OCI-LY3 (cell line): ENCODE data around the gene MICB.

ENCODE experiments used
- EZH2phosphoT487 ChIP-seq: fragments of 200-600 bp; shearing (Covaris generic); IDR thresholded peaks from 2 replicates; pipeline ENCODE4 v1.6.1; 2018; ENCODE audit warnings: antibody characterized with exemption, mixed run types, low read depth
- TF ChIP-seq, protein P1 (sequence below): fragments of 200-600, 300-600 bp; sonication (generic); IDR thresholded peaks from 2 replicates; pipeline ENCODE4 v1.5.1; 2014; ENCODE audit warnings: antibody characterized with exemption, low read length, low read depth

DNA sequence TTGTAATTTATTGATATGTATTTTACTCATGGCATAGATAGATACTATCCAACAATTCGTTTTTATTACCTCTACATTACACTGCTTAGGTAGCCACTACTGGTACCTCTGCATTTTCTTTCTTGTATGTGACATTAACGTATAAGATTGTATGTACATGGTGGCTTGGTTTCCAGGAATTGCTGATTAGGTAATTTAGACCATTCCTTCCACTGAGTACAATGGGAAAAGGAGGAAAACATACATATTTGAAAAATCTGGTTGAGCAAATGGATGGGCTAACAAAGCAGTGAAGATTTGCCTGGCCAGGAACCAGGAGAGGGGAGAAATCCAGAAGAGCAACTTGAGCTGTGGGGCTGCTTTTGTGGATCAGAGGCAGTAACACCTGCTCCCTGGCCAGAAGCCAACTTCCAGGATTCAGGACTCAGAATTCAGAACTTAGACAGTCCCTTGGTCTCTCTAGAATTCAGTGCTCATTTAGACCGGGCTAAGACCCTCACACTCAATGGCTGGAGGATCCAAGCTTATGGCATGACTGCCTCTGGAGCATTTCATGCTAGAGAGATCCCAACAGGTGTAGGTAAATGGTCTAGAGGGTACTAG is 17.9 kb upstream of the MICB start:
- TF ChIP-seq, protein P1, sequence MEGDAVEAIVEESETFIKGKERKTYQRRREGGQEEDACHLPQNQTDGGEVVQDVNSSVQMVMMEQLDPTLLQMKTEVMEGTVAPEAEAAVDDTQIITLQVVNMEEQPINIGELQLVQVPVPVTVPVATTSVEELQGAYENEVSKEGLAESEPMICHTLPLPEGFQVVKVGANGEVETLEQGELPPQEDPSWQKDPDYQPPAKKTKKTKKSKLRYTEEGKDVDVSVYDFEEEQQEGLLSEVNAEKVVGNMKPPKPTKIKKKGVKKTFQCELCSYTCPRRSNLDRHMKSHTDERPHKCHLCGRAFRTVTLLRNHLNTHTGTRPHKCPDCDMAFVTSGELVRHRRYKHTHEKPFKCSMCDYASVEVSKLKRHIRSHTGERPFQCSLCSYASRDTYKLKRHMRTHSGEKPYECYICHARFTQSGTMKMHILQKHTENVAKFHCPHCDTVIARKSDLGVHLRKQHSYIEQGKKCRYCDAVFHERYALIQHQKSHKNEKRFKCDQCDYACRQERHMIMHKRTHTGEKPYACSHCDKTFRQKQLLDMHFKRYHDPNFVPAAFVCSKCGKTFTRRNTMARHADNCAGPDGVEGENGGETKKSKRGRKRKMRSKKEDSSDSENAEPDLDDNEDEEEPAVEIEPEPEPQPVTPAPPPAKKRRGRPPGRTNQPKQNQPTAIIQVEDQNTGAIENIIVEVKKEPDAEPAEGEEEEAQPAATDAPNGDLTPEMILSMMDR: no peak
- no peak for TF ChIP-seq EZH2phosphoT487
